ENCODE data around the gene C1orf116.

The C1orf116 gene

GRCh38 chr1:207006083-207006482 is 26.5 kb downstream of the C1orf116 start:
- Histone ChIP-seq H3K36me3 (ENCODE audit: insufficient read depth, low read length) (no peaks in the 10 kb centered on the region), H3K27ac (ENCODE audit: low read depth, low read length) (no peak overlapping the region), H3K27me3 (ENCODE audit: insufficient read depth, low read length) (no peaks in the 10 kb centered on the region), H3K9ac (ENCODE audit: low read depth, low read length) (no peak overlapping the region), H3K9me3 (ENCODE audit: insufficient read depth, low read depth, low read length) (no peaks in the 10 kb centered on the region), H3K4me1 (ENCODE audit: insufficient read depth, low read length) (no peaks in the 10 kb centered on the region; the same call in 1 of the 2 replicates), H3K4me3 (ENCODE audit: low read length) (no peak overlapping the region)
- 91% methylated on average over 3 of the region's 3 CpGs for WGBS

GRCh38 chr1:207004931-207005830 is 27.4 kb downstream of the C1orf116 start:
- H3K27ac ChIP-seq (ENCODE audit: low read depth, low read length): no peak overlapping the region
- H3K9me3 ChIP-seq (ENCODE audit: insufficient read depth, low read depth, low read length): no peaks in the 10 kb centered on the region
- no peaks in the 10 kb centered on the region; the same call in 1 of the 2 replicates for H3K4me1 ChIP-seq (ENCODE audit: insufficient read depth, low read length)
- 45% methylated on average over 8 of the region's 9 CpGs for WGBS
- H3K27me3 ChIP-seq (ENCODE audit: insufficient read depth, low read length): no peaks in the 10 kb centered on the region
- no peak overlapping the region for H3K9ac ChIP-seq (ENCODE audit: low read depth, low read length)
- H3K36me3 ChIP-seq (ENCODE audit: insufficient read depth, low read length): no peaks in the 10 kb centered on the region
- no peak overlapping the region for H3K4me3 ChIP-seq (ENCODE audit: low read length)

GRCh38 chr1:207003210-207003609 is 29.3 kb downstream of the C1orf116 start:
- H3K36me3 ChIP-seq (ENCODE audit: insufficient read depth, low read length): no peaks in the 10 kb centered on the region
- H3K9me3 ChIP-seq (ENCODE audit: insufficient read depth, low read depth, low read length): no peaks in the 10 kb centered on the region
- H3K27ac ChIP-seq (ENCODE audit: low read depth, low read length): no peak overlapping the region
- no peak overlapping the region for H3K4me3 ChIP-seq (ENCODE audit: low read length)
- 63% methylated on average over 4 of the region's 4 CpGs for WGBS
- H3K4me1 ChIP-seq (ENCODE audit: insufficient read depth, low read length): no peaks in the 10 kb centered on the region; the same call in 1 of the 2 replicates
- no peak overlapping the region for H3K9ac ChIP-seq (ENCODE audit: low read depth, low read length)
- H3K27me3 ChIP-seq (ENCODE audit: insufficient read depth, low read length): no peaks in the 10 kb centered on the region

- Histone ChIP-seq H3K27me3 (ENCODE audit: insufficient read depth, low read length) (no peaks in the 10 kb centered on the region), H3K36me3 (ENCODE audit: insufficient read depth, low read length) (no peaks in the 10 kb centered on the region)
- WGBS: 86% methylated on average over 1 of the region's 1 CpG
Measured at GRCh38 chr1:207002724-207003146, 29.8 kb downstream of the C1orf116 start.

DNA sequence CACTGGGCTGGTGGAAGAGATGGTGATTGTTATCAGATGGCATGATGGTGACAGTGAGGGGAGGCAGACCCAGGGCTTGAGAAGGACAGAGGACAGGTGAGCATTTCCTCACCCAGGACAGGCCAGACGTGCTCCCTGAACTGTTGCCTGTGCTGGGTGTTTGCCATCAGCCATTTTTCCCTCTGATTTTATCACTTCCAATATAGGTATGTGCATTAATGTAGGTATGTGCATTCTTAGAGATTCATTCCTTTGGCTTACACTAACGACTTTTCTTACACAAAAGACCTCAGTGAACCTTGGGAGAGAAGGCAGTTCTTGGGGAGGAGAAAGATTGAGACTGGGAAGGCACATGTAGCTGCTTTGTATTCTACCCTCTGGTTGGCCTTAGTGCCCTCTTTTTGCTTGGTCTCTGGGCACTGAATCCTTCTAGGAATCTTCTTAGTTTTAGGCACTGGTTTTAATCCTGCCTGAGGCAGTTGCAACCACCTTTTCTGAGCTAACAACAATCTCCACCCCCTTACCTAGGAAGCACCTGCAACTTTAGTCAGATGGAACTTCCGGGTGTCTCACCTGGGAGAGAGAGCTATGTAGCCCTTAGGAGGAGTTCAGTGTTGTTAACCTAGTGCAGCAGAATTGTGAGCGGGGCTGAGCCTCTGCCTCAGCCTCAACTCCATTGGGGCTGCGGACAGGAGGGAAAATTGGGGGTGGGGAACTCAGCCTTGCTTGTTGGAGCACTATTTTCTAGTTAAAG is 30.9 kb downstream of the C1orf116 start:
- no peak overlapping the region for H3K27ac ChIP-seq (ENCODE audit: low read depth, low read length)
- H3K4me3 ChIP-seq (ENCODE audit: low read length): no peak overlapping the region
- H3K36me3 ChIP-seq (ENCODE audit: insufficient read depth, low read length): no peaks in the 10 kb centered on the region
- H3K9me3 ChIP-seq (ENCODE audit: insufficient read depth, low read depth, low read length): no peaks in the 10 kb centered on the region
- no peak overlapping the region for H3K9ac ChIP-seq (ENCODE audit: low read depth, low read length)
- 95% methylated on average over 5 of the region's 5 CpGs for WGBS
- H3K4me1 ChIP-seq (ENCODE audit: insufficient read depth, low read length): no peaks in the 10 kb centered on the region
- no peaks in the 10 kb centered on the region for H3K27me3 ChIP-seq (ENCODE audit: insufficient read depth, low read length)

More at GRCh38 chr1:207002724-207003146, 29.8 kb downstream of the C1orf116 start:
- Histone ChIP-seq H3K4me1 (ENCODE audit: insufficient read depth, low read length) (no peaks in the 10 kb centered on the region; the same call in 1 of the 2 replicates), H3K9me3 (ENCODE audit: insufficient read depth, low read depth, low read length) (no peaks in the 10 kb centered on the region), H3K27ac (ENCODE audit: low read depth, low read length) (no peak overlapping the region), H3K4me3 (ENCODE audit: low read length) (no peak overlapping the region), H3K9ac (ENCODE audit: low read depth, low read length) (no peak overlapping the region)

DNA sequence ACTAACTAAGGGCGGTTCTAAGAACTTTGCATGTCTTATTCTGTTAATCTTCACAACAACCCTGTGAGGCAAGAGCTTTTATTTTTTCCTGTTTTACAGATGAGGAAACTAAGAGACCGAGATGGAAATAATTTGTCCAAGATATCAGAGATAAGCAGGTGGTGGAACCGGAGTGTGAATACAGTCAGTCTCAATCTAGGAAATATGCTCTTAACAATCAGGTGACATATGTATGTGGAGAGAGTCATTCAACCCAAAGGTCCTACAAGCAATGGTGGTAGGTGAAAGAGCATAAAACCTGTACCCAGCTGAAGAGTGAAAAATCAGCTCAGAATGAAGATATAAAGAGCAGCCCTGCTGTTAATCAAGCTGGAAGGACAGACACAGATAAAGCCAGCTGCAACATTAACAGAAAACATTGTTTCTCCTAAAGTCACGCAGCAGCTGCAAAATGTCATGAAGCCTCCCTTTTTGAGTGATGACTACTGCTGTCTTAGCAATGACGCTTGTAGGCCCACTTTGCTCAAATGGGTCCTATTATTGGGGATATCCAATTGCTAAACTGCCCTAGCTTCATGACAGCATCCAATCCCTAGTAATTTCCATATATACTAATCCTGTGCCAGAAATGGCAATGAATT is 31.8 kb downstream of the C1orf116 start:
- Histone ChIP-seq H3K27ac (ENCODE audit: low read depth, low read length) (no peak overlapping the region), H3K9me3 (ENCODE audit: insufficient read depth, low read depth, low read length) (no peaks in the 10 kb centered on the region)
- WGBS: 96% methylated on average over 4 of the region's 5 CpGs

DNA sequence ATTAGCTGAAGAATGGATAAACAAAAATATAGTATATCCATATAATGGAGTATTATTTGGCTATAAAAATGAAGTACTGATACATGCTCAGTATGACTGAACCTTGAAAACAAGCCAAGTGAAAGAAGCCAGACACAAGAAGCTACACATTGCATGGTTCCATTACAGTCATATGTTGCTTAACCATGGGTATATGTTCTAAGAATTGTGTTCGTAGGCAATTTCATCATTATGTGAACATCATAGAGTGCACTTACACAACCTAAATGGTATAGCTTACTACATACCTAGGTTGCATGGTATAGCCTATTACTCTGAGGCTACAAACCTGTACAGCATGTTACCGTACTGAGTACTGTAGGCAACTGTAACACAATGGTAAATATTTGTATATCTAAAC is 33.7 kb downstream of the C1orf116 start:
- H3K4me3 ChIP-seq (ENCODE audit: low read length): no peak overlapping the region
- no peaks in the 10 kb centered on the region for H3K27me3 ChIP-seq (ENCODE audit: insufficient read depth, low read length)
- no peak overlapping the region for H3K9ac ChIP-seq (ENCODE audit: low read depth, low read length)
- H3K27ac ChIP-seq (ENCODE audit: low read depth, low read length): no peak overlapping the region
- H3K4me1 ChIP-seq (ENCODE audit: insufficient read depth, low read length): no peaks in the 10 kb centered on the region
- no CpG with 5 or more reads among the region's 2 CpGs for WGBS
- no peaks in the 10 kb centered on the region for H3K9me3 ChIP-seq (ENCODE audit: insufficient read depth, low read depth, low read length)
- no peaks in the 10 kb centered on the region for H3K36me3 ChIP-seq (ENCODE audit: insufficient read depth, low read length)

More for the DNA sequence above, 31.8 kb downstream of the C1orf116 start:
- Histone ChIP-seq H3K27me3 (ENCODE audit: insufficient read depth, low read length) (no peaks in the 10 kb centered on the region), H3K9ac (ENCODE audit: low read depth, low read length) (no peak overlapping the region), H3K4me1 (ENCODE audit: insufficient read depth, low read length) (no peaks in the 10 kb centered on the region), H3K36me3 (ENCODE audit: insufficient read depth, low read length) (no peaks in the 10 kb centered on the region), H3K4me3 (ENCODE audit: low read length) (no peak overlapping the region)

DNA sequence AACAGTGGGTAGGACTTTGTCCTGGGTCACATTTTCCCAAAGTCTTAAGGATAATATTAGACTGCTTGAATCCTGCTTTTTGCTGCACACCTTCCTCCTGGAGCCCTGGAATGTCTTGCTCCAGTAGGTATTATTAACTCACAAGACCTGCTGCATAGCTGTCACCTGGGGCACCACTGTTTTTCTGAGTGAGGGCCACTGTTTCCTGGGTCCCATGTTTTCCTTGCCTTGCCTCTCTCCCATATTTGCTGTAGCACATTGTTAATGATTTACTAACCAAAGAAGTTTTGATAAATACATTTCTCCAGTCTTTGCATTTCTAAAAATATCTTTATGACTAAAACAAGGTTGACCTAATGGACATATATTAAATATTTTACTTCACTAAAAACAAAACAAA is 39.8 kb downstream of the C1orf116 start:
- no peak overlapping the region for H3K4me3 ChIP-seq (ENCODE audit: low read length)
- H3K9ac ChIP-seq (ENCODE audit: low read depth, low read length): no peak overlapping the region
- no peak overlapping the region for H3K27ac ChIP-seq (ENCODE audit: low read depth, low read length)
- no peaks in the 10 kb centered on the region for H3K36me3 ChIP-seq (ENCODE audit: insufficient read depth, low read length)
- H3K4me1 ChIP-seq (ENCODE audit: insufficient read depth, low read length): no peaks in the 10 kb centered on the region
- no peaks in the 10 kb centered on the region for H3K27me3 ChIP-seq (ENCODE audit: insufficient read depth, low read length)
- no peaks in the 10 kb centered on the region for H3K9me3 ChIP-seq (ENCODE audit: insufficient read depth, low read depth, low read length)

GRCh38 chr1:206987873-206988272 is 44.7 kb downstream of the C1orf116 start:
- peaks cover 12% of the 10 kb centered on the region for H3K27me3 ChIP-seq (ENCODE audit: insufficient read depth, low read length)

GRCh38 chr1:206986885-206987284 is 45.7 kb downstream of the C1orf116 start:
- 94% methylated on average over 3 of the region's 3 CpGs for WGBS
- Histone ChIP-seq H3K9me3 (ENCODE audit: insufficient read depth, low read depth, low read length) (no peaks in the 10 kb centered on the region), H3K4me3 (ENCODE audit: low read length) (no peak overlapping the region), H3K4me1 (ENCODE audit: insufficient read depth, low read length) (peaks cover 22% of the 10 kb centered on the region), H3K9ac (ENCODE audit: low read depth, low read length) (no peak overlapping the region), H3K27ac (ENCODE audit: low read depth, low read length) (no peak overlapping the region), H3K36me3 (ENCODE audit: insufficient read depth, low read length) (no peaks in the 10 kb centered on the region), H3K27me3 (ENCODE audit: insufficient read depth, low read length) (peaks cover 12% of the 10 kb centered on the region)

More at GRCh38 chr1:206987873-206988272, 44.7 kb downstream of the C1orf116 start:
- Histone ChIP-seq H3K4me1 (ENCODE audit: insufficient read depth, low read length) (peaks cover 13% of the 10 kb centered on the region; the same call in 1 of the 2 replicates), H3K9me3 (ENCODE audit: insufficient read depth, low read depth, low read length) (no peaks in the 10 kb centered on the region), H3K27ac (ENCODE audit: low read depth, low read length) (no peak overlapping the region), H3K4me3 (ENCODE audit: low read length) (no peak overlapping the region), H3K36me3 (ENCODE audit: insufficient read depth, low read length) (no peaks in the 10 kb centered on the region), H3K9ac (ENCODE audit: low read depth, low read length) (no peak overlapping the region)
- 89% methylated on average over 1 of the region's 1 CpG for WGBS

DNA sequence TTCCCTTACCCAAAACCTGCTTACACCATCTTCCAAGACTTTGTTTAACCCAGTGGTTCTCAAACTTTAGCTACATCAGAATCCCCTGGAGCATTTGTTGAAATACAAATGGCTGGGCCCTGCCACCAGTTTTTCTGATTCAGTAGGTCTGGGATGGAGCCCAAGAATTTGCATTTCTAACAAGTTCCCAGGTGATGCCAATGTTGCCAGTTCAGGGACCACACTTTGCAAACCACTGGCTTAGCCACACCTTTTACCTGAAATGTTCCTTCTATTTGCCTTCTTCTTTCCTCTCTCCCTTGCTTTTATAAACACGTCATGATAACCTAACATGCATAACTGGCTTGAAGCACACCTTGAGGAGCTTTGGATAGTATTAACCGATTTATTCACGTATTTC is 46.2 kb downstream of the C1orf116 start:
- Histone ChIP-seq H3K27me3 (ENCODE audit: insufficient read depth, low read length) (peaks cover 12% of the 10 kb centered on the region), H3K9me3 (ENCODE audit: insufficient read depth, low read depth, low read length) (no peaks in the 10 kb centered on the region), H3K27ac (ENCODE audit: low read depth, low read length) (no peak overlapping the region), H3K36me3 (ENCODE audit: insufficient read depth, low read length) (no peaks in the 10 kb centered on the region), H3K9ac (ENCODE audit: low read depth, low read length) (no peak overlapping the region), H3K4me3 (ENCODE audit: low read length) (no peak overlapping the region), H3K4me1 (ENCODE audit: insufficient read depth, low read length) (peaks cover 23% of the 10 kb centered on the region)
- 88% methylated on average over 3 of the region's 3 CpGs for WGBS
